GM12878 (cell line): Measurements from ENCODE around the gene MLXIP. TPM values are rescaled to one million over a fixed set of nuclear protein-coding genes. Genes with fewer than 3 reads are reported as not detected.
A peak's percentile ranks its signal among the peaks of the same experiment; 100 is the strongest.

Source experiments
- ATAC-seq: fragments of 200-7000 bp; cut with Tn5 transposase; 3 replicates; pipeline ENCODE4 v1.9.1; 2020; ENCODE audit warnings: mild to moderate bottlenecking, moderate library complexity
- BruUV-seq: library from RNA; stranded (reverse); fragments of 400-500 nt; replicated peaks from 2 replicates; lab custom pipeline; 2021; lab: Mats Ljungman, UMichigan
- CTCF ChIA-PET: fragments of 300-600 bp; sonication (Branson Sonifier 250); formaldehyde crosslinking; extraction: SDS; loops from one replicate; lab custom pipeline; 2021; ENCODE audit warnings: inconsistent platforms; lab: Yijun Ruan, JAX
- POLR2A ChIA-PET: fragments of 350-600 bp; formaldehyde crosslinking; extraction: SDS; loops from one replicate; lab custom pipeline; 2021; ENCODE audit warnings: inconsistent platforms; lab: Charles Lee
- RAD21 ChIA-PET: fragments of 300-600 bp; sonication (Branson Sonifier 250); formaldehyde crosslinking; loops from one replicate; lab custom pipeline; 2023; ENCODE audit warnings: antibody characterized with exemption; ENCODE audit not compliant: unreplicated experiment; lab: Charles Lee
- SMC1A ChIA-PET: fragments of 300-600 bp; sonication (Branson Sonifier 250); formaldehyde crosslinking; loops from one replicate; lab custom pipeline; 2023; ENCODE audit not compliant: unreplicated experiment, uncharacterized antibody; lab: Charles Lee
- DNase-seq: peaks from one replicate; pipeline ENCODE4 v3.0.0-alpha.2; 2011; ENCODE audit warnings: low read depth, low spot score
- FAIRE-seq: peaks from 3 replicates; lab custom pipeline; 2011; peaks lifted over from hg19 to GRCh38; lab: Jason Lieb, UNC
- H2AFZ ChIP-seq: 2 replicates; pipeline ENCODE4 v1.6.0; 2011; ENCODE audit warnings: low read depth, low read length, control low read depth; ENCODE audit not compliant: control insufficient read depth
- H3K27ac ChIP-seq: 2 replicates; pipeline ENCODE4 v1.5.1; 2011; ENCODE audit warnings: control low read depth; ENCODE audit not compliant: control insufficient read depth, insufficient read depth
- H3K27me3 ChIP-seq, 2 experiments: replicated peaks in 1 of 2; 2 replicates each; pipeline versions ENCODE4 v1.6.0 to v1.6.1; 2011; ENCODE audit warnings: low read length in 1 of 2; ENCODE audit not compliant: control insufficient read depth in 2 of 2, insufficient read depth in 2 of 2
- H3K36me3 ChIP-seq, 2 experiments: 2 replicates each; pipeline ENCODE4 v1.5.1; 2011; ENCODE audit warnings: low read length in 1 of 2; ENCODE audit not compliant: control insufficient read depth in 2 of 2, insufficient read depth in 2 of 2
- H3K4me1 ChIP-seq: 2 replicates; pipeline ENCODE4 v1.6.1; 2011; ENCODE audit warnings: mild to moderate bottlenecking, low read length, moderate library complexity, mixed read lengths; ENCODE audit not compliant: control insufficient read depth, insufficient read depth
- H3K4me2 ChIP-seq: 2 replicates; pipeline ENCODE4 v1.6.0; 2011; ENCODE audit warnings: control low read depth; ENCODE audit not compliant: control insufficient read depth, insufficient read depth
- H3K4me3 ChIP-seq: fragments of 200-600 bp; sonication (generic); 2 replicates; pipeline ENCODE4 v1.5.1; 2016
- H3K79me2 ChIP-seq: 2 replicates; pipeline ENCODE4 v1.6.0; 2011; ENCODE audit warnings: low read length; ENCODE audit not compliant: control insufficient read depth, insufficient read depth
- H3K9ac ChIP-seq: 2 replicates; pipeline ENCODE4 v1.8.0; 2011; ENCODE audit warnings: low read length, control low read depth, mixed read lengths; ENCODE audit not compliant: control insufficient read depth, insufficient read depth
- H3K9me3 ChIP-seq: replicated peaks from 3 replicates; pipeline ENCODE4 v1.5.1; 2011; ENCODE audit warnings: mild to moderate bottlenecking, low read length; ENCODE audit not compliant: control insufficient read depth, insufficient read depth
- H4K20me1 ChIP-seq: 2 replicates; pipeline ENCODE4 v1.6.0; 2011; ENCODE audit not compliant: control insufficient read depth, insufficient read depth
- CREB1 ChIP-seq: IDR thresholded peaks from 2 replicates; pipeline ENCODE4 v1.6.1; 2012; ENCODE audit warnings: low read depth, mild to moderate bottlenecking, inconsistent platforms
- CREM ChIP-seq: IDR thresholded peaks from 2 replicates; pipeline ENCODE4 v1.6.1; 2014; ENCODE audit warnings: antibody characterized with exemption, low read depth
- CTCF ChIP-seq, 3 experiments: IDR thresholded peaks in 2 of 3; conservative IDR thresholded peaks in 1 of 3; 2 replicates each; pipeline ENCODE4 v1.5.1; 2011; ENCODE audit warnings: low read depth in 3 of 3, low read length in 3 of 3, mild to moderate bottlenecking in 3 of 3, control low read depth in 2 of 3, moderate library complexity in 2 of 3, inconsistent platforms in 1 of 3, mixed read lengths in 1 of 3; ENCODE audit not compliant: control insufficient read depth in 2 of 3, insufficient read depth in 1 of 3; ENCODE audit errors: extremely low read depth in 1 of 3
- EGR1 ChIP-seq, 2 experiments: IDR thresholded peaks; 1 replicate in 1 of 2; 2 replicates in 1 of 2; pipeline ENCODE4 v1.6.1; 2011 to 2012; ENCODE audit warnings: low read depth in 2 of 2, low read length in 2 of 2, borderline replicate concordance in 1 of 2, mild to moderate bottlenecking in 1 of 2, moderate library complexity in 1 of 2
- FOXM1 ChIP-seq: IDR thresholded peaks from 2 replicates; pipeline ENCODE4 v1.6.1; 2012; ENCODE audit warnings: low read depth, mild to moderate bottlenecking, inconsistent platforms, low read length, moderate library complexity
- IRF4 ChIP-seq: IDR thresholded peaks from 2 replicates; pipeline ENCODE4 v1.6.1; 2011; ENCODE audit warnings: low read depth, low read length
- IRF5 ChIP-seq: fragments of 450-650 bp; IDR thresholded peaks from 2 replicates; pipeline ENCODE4 v1.6.1; 2017; ENCODE audit warnings: borderline replicate concordance
- MEF2A ChIP-seq: IDR thresholded peaks from 2 replicates; pipeline ENCODE4 v1.6.1; 2011; ENCODE audit warnings: low read depth, mild to moderate bottlenecking, low read length, moderate library complexity; ENCODE audit not compliant: insufficient read depth
- NFYA ChIP-seq: IDR thresholded peaks from 2 replicates; pipeline ENCODE4 v1.6.1; 2011; ENCODE audit warnings: low read depth, mild to moderate bottlenecking, low read length, improper control_type of control experiment, borderline replicate concordance
- RAD21 ChIP-seq: IDR thresholded peaks from 2 replicates; pipeline ENCODE4 v1.6.1; 2011; ENCODE audit warnings: mild to moderate bottlenecking, low read depth, low read length, moderate library complexity; ENCODE audit not compliant: insufficient read depth
- RCOR1 ChIP-seq: conservative IDR thresholded peaks from 2 replicates; pipeline ENCODE4 v1.6.1; 2012; ENCODE audit warnings: low read depth, low read length, improper control_type of control experiment
- RUNX3 ChIP-seq: IDR thresholded peaks from 2 replicates; pipeline ENCODE4 v1.6.1; 2012; ENCODE audit warnings: low read length, inconsistent platforms
- SMC3 ChIP-seq: IDR thresholded peaks from 2 replicates; pipeline ENCODE4 v1.6.1; 2011; ENCODE audit warnings: low read length, improper control_type of control experiment, borderline replicate concordance
- YY1 ChIP-seq: IDR thresholded peaks from 2 replicates; pipeline ENCODE4 v1.6.1; 2011; ENCODE audit warnings: low read depth, mild to moderate bottlenecking, low read length
- ZNF384 ChIP-seq: IDR thresholded peaks from 2 replicates; pipeline ENCODE4 v1.6.1; 2012; ENCODE audit warnings: low read depth, mild to moderate bottlenecking, low read length, improper control_type of control experiment, borderline replicate concordance
- WGBS: methylation state at CpG from one replicate; pipeline ENCODE4 v1.1.6; 2016; ENCODE audit warnings: low lambda C conversion rate; ENCODE audit not compliant: insufficient replicate concordance, insufficient coverage; ENCODE audit errors: missing lambda C conversion rate; 5-methylcytosine and 5-hydroxymethylcytosine counted together
- in situ Hi-C: fragments of 300-500 bp; cut with MboI; formaldehyde crosslinking; loops from 9 replicates; pipeline ENCODE4 v1.14.3; 2018; ENCODE audit warnings: mixed read lengths
- intact Hi-C: fragments of 100-400 bp; cut with micrococcal nuclease; formaldehyde crosslinking; loops from one replicate; pipeline ENCODE4 v1.14.2; 2022; ENCODE audit not compliant: unreplicated experiment
- polyA plus RNA-seq, 11 experiments: library from polyadenylated mRNA; depleted of rRNA in 4 of 11; unstranded in 6 of 11; stranded (reverse) in 5 of 11; fragments of >200 nt; fragmentation: Nextera tagmentation in 4 of 11; fragmentation: Illumina TruSeq in 1 of 11; extraction: Ambion mirVana in 4 of 11; extraction: Trizol in 1 of 11; gene quantifications; 1 replicate in 1 of 11; 2 replicates in 10 of 11; pipeline versions ENCODE4 v1.2.1 to v1.2.3, GENCODE V29; 2011 to 2016; ENCODE audit warnings: inconsistent platforms in 2 of 11, missing spikeins in 2 of 11, low read depth in 1 of 11
- total RNA-seq, 4 experiments: library from RNA; depleted of rRNA in 3 of 4; stranded (reverse); fragments of >200 nt in 3 of 4; fragmentation: Illumina TruSeq in 1 of 4; extraction: Trizol in 1 of 4; gene quantifications; 2 replicates each; pipeline versions ENCODE4 v1.2.1 to v1.2.3, GENCODE V29; 2013 to 2021

Gene MLXIP
- total and polyA plus RNA-seq, 10 of the 15 experiments (the other 5 are each of a cell fraction or from before 2014, with no cell fraction given), result 1.1 to 23.7 (median 7.0) TPM

- POLR2A ChIA-PET, result interaction anchor here (0.7 kb wide), 1 partner anchor 393 kb away, joined by 3 read pairs; no protein-coding TSS in a partner anchor
- ATAC-seq (peak; percentile 98), DNase-seq (peak; percentile 9), FAIRE-seq (peak; percentile 90)
- WGBS, result 35% methylated on average over 18 of the region's 18 CpGs
- RAD21 ChIA-PET, result interaction anchor here (0.9 to 1.7 kb wide), 2 partner anchors 25 to 58 kb away, joined by 3 to 6 read pairs; no protein-coding TSS in a partner anchor
- no peaks in the 10 kb centered on the region for H3K36me3 ChIP-seq
- SMC1A ChIA-PET, result interaction anchor here (1.0 to 1.7 kb wide), 4 partner anchors 16 to 137 kb away, joined by 3 to 6 read pairs (median 5); no protein-coding TSS in a partner anchor
- H3K79me2 ChIP-seq, result no peaks in the 10 kb centered on the region
- H3K4me1 ChIP-seq, result no peaks in the 10 kb centered on the region
- CTCF ChIA-PET, result interaction anchor here (0.6 to 4.1 kb wide), 17 partner anchors 15 to 272 kb away, joined by 3 to 29 read pairs (median 3); partner anchors contain the start of gene CFAP251
- TF ChIP-seq MEF2A, result no peak
- peak; percentile 89 to 93 (median 90) for TF ChIP-seq CTCF (IDR thresholded peaks at IDR 0.05 in 2 of 3, conservative IDR thresholded peaks at IDR 0.05 in 1 of 3; ENCODE audit: control insufficient read depth in 2 of 3, extremely low read depth in 1 of 3, insufficient read depth in 1 of 3, low read depth in 3 of 3, low read length in 3 of 3)
- no peak for TF ChIP-seq IRF5
- 0 out of 2 replicates have a peak, but pooled peaks have one; percentile 33 for TF ChIP-seq FOXM1
- peak; percentile 59; the same call in 1 of the 2 replicates for TF ChIP-seq YY1
- no peak for TF ChIP-seq EGR1 (IDR thresholded peaks at IDR 0.05; ENCODE audit: borderline replicate concordance in 1 of 2, low read depth in 2 of 2, low read length in 2 of 2)
- TF ChIP-seq RUNX3, result peak; percentile 45; the same call in 1 of the 2 replicates
- TF ChIP-seq RCOR1, result no peak
- TF ChIP-seq IRF4, result no peak
- peak; percentile 42; the same call in 1 of the 2 replicates for TF ChIP-seq CREB1
- peak; percentile 98 for TF ChIP-seq RAD21
- TF ChIP-seq CREM, result 0 out of 2 replicates have a peak, but pooled peaks have one; percentile 35
- no peak for TF ChIP-seq NFYA
- TF ChIP-seq ZNF384, result peak; percentile 60
- TF ChIP-seq SMC3, result peak; percentile 89
- no peak overlapping the region for H3K4me3 ChIP-seq
- H2AFZ ChIP-seq, result no peak overlapping the region
- H3K4me2 ChIP-seq, result no peak overlapping the region
- H3K27me3 ChIP-seq, result no peaks in the 10 kb centered on the region; a peak in 1 of 4 replicates
- no peaks in the 10 kb centered on the region for H4K20me1 ChIP-seq
- no peak overlapping the region for H3K9ac ChIP-seq
- intact Hi-C loops, result loop anchor here (1.0 kb wide), 2 partner anchors 60 to 137 kb away; no protein-coding TSS in a partner anchor
- H3K9me3 ChIP-seq, result peaks cover 3% of the 10 kb centered on the region; the same call in 1 of the 3 replicates
- no peak overlapping the region for H3K27ac ChIP-seq
- in situ Hi-C loops, result loop anchor here (5.0 kb wide), 1 partner anchor 134 kb away; no protein-coding TSS in a partner anchor
- no TSS peak for BruUV-seq
These were observed 112.5 kb downstream of the MLXIP start for GRCh38 chr12:122190842-122191668.
